Prostate gland (tissue), 2 donors: ENCODE results near the gene LPP.

ENCODE experiments used
- CTCF ChIP-seq, 4 experiments: fragments of 200-600 bp in 2 of 4; fragments of 450-650 bp in 2 of 4; sonication (generic) in 2 of 4; IDR thresholded peaks; 1 replicate in 3 of 4; 2 replicates in 1 of 4; pipeline ENCODE4 v1.5.1; 2016 to 2019; ENCODE audit warnings: antibody characterized with exemption in 4 of 4, mild to moderate bottlenecking in 2 of 4, moderate library complexity in 2 of 4
- POLR2A ChIP-seq: fragments of 450-650 bp; IDR thresholded peaks from one replicate; pipeline ENCODE4 v1.6.1; 2016; ENCODE audit warnings: antibody characterized with exemption, mild to moderate bottlenecking

DNA sequence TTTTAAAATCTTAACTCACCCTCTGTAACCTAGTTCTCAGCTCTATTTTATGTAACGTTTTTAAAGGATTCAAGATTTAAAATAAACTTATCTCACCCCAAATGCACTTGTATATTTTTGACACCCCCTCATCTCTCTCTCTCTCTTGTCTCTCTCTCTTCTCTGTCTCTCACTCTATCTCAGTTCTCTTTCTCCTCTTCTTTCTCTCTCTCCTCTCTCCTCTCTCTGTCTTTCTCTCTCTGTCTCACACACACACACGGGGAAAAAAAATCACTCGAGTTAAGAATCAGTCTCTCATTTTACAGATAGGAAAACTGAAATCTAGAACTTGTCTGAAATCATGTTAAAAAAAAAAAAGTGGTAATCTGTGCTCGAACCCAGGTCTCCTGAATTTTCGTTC is 108.5 kb downstream of the LPP start:
- no peak for TF ChIP-seq POLR2A
- no peak for TF ChIP-seq CTCF (IDR thresholded peaks at IDR 0.05)
